Chondrocyte (in vitro differentiated cells): ENCODE data around the gene EPHA2. TPM values are rescaled to one million over a fixed set of nuclear protein-coding genes. Genes with fewer than 3 reads are reported as not detected.
A peak's percentile ranks its signal among the peaks of the same experiment; 100 is the strongest.

Experiments
- DNase-seq: peaks from one replicate; pipeline ENCODE4 v3.0.0; 2021; ENCODE audit warnings: mixed read lengths, low spot score
- H3K27ac Mint-ChIP-seq: one replicate; pipeline ENCODE4 v1.8.0; 2021; ENCODE audit warnings: mild to moderate bottlenecking, moderate library complexity, mixed read lengths; ENCODE audit not compliant: unreplicated experiment
- H3K27me3 Mint-ChIP-seq: 2 replicates; pipeline ENCODE4 v1.8.0; 2021; ENCODE audit warnings: low read depth, mixed read lengths
- H3K36me3 Mint-ChIP-seq: 2 replicates; pipeline ENCODE4 v1.8.0; 2021; ENCODE audit warnings: low read depth, mixed read lengths
- H3K4me1 Mint-ChIP-seq: 2 replicates; pipeline ENCODE4 v1.8.0; 2021; ENCODE audit warnings: low read depth, mild to moderate bottlenecking, mixed read lengths
- H3K4me3 Mint-ChIP-seq: one replicate; pipeline ENCODE4 v1.8.0; 2021; ENCODE audit warnings: mild to moderate bottlenecking, moderate library complexity, mixed read lengths; ENCODE audit not compliant: unreplicated experiment
- H3K9me3 Mint-ChIP-seq: 2 replicates; pipeline ENCODE4 v1.8.0; 2021; ENCODE audit warnings: low read depth, mixed read lengths
- CTCF ChIP-seq: fragments of 200-600 bp; sonication (generic); IDR thresholded peaks from 2 replicates; pipeline ENCODE4 v1.5.0; 2021; ENCODE audit warnings: antibody characterized with exemption, mild to moderate bottlenecking, moderate library complexity
- long read RNA-seq: library from polyadenylated mRNA; stranded (forward); transcript quantifications from one replicate; pipeline ENCODE4 v2.0.0, GENCODE V29; 2021
- total RNA-seq: library from RNA; stranded (reverse); gene quantifications from 3 replicates; pipeline ENCODE4 v1.2.1, GENCODE V29; 2021

The EPHA2 gene
- 38.5 to 47.4 TPM (median 40.0 TPM) in 3 replicates for total RNA-seq
- long read RNA-seq, transcript EPHA2-201 (17 exons, 3,964 nt), result major isoform, 16 of 51 reads
- long read RNA-seq, partial matches to known transcripts, result 29 of 51 reads
- long read RNA-seq, other reads (novel, unspliced or antisense), result 6 of 51 reads

- no peak for TF ChIP-seq CTCF
- H3K4me3 Mint-ChIP-seq, result peak within 1 kb of the TSS; percentile 87
- H3K27ac Mint-ChIP-seq, result peak within 1 kb of the TSS; percentile 96
- H3K4me1 Mint-ChIP-seq, result peaks cover 47% of the 10 kb centered on the region
- H3K9me3 Mint-ChIP-seq, result no peaks in the 10 kb centered on the region
- H3K36me3 Mint-ChIP-seq, result peaks cover 1% of the 10 kb centered on the region
- H3K27me3 Mint-ChIP-seq, result no peaks in the 10 kb centered on the region
- DNase-seq, result no peak
Measured at GRCh38 chr1:16155537-16156410, at the start of gene EPHA2. Gene EPHA2 (minus strand): TSS chr1:16156069. CDS start chr1:16155932, 137 bp downstream.

GRCh38 chr1:16205334-16205671, 49.4 kb upstream of the EPHA2 start:
- Mint-ChIP-seq H3K27ac (no peak overlapping the region), H3K9me3 (no peaks in the 10 kb centered on the region), H3K4me3 (no peak overlapping the region), H3K36me3 (peaks cover 4% of the 10 kb centered on the region), H3K27me3 (no peaks in the 10 kb centered on the region), H3K4me1 (peaks cover 10% of the 10 kb centered on the region)
- TF ChIP-seq CTCF, result no peak
- DNase-seq, result no peak

GRCh38 chr1:16204634-16205333, 48.9 kb upstream of the EPHA2 start:
- H3K4me1 Mint-ChIP-seq, result peaks cover 9% of the 10 kb centered on the region
- DNase-seq, result no peak
- H3K36me3 Mint-ChIP-seq, result peaks cover 4% of the 10 kb centered on the region
- TF ChIP-seq CTCF, result peak; percentile 56
- H3K27me3 Mint-ChIP-seq, result no peaks in the 10 kb centered on the region
- no peaks in the 10 kb centered on the region for H3K9me3 Mint-ChIP-seq
- H3K27ac Mint-ChIP-seq, result peak overlapping the region; percentile 38
- H3K4me3 Mint-ChIP-seq, result no peak overlapping the region

GRCh38 chr1:16204216-16204615, 48.3 kb upstream of the EPHA2 start:
- Mint-ChIP-seq H3K36me3 (peaks cover 4% of the 10 kb centered on the region), H3K27ac (no peak overlapping the region), H3K4me3 (no peak overlapping the region), H3K9me3 (no peaks in the 10 kb centered on the region), H3K27me3 (no peaks in the 10 kb centered on the region), H3K4me1 (peaks cover 4% of the 10 kb centered on the region)
- no peak for DNase-seq
- TF ChIP-seq CTCF, result no peak

GRCh38 chr1:16203550-16203949, 47.7 kb upstream of the EPHA2 start:
- no peaks in the 10 kb centered on the region for H3K9me3 Mint-ChIP-seq
- peaks cover 4% of the 10 kb centered on the region for H3K4me1 Mint-ChIP-seq
- H3K27me3 Mint-ChIP-seq, result no peaks in the 10 kb centered on the region
- no peak overlapping the region for H3K4me3 Mint-ChIP-seq
- DNase-seq, result no peak
- H3K36me3 Mint-ChIP-seq, result peaks cover 6% of the 10 kb centered on the region
- TF ChIP-seq CTCF, result no peak
- H3K27ac Mint-ChIP-seq, result no peak overlapping the region
